H1 (cell line): ENCODE data around the gene TMEM163. TPM values are rescaled to one million over a fixed set of nuclear protein-coding genes. Genes with fewer than 3 reads are reported as not detected.

Experiments used
- CTCF ChIA-PET: fragments of 300-600 bp; sonication (Branson Sonifier 250); formaldehyde crosslinking; loops from one replicate; lab custom pipeline; 2021; ENCODE audit not compliant: partially characterized antibody; lab: Charles Lee
- POLR2A ChIA-PET: fragments of 300-600 bp; sonication (Branson Sonifier 250); formaldehyde crosslinking; loops from one replicate; lab custom pipeline; 2021; ENCODE audit warnings: inconsistent platforms; ENCODE audit not compliant: partially characterized antibody; lab: Charles Lee
- DNase-seq, 2 experiments: peaks; one replicate each; pipeline versions ENCODE4 v3.0.0 to v3.0.0-alpha.2; 2010 to 2022; ENCODE audit warnings: low spot score in 2 of 2, low read depth in 1 of 2, mixed read lengths in 1 of 2
- FAIRE-seq: peaks from 2 replicates; lab custom pipeline; 2011; peaks lifted over from hg19 to GRCh38; lab: Jason Lieb, UNC
- H2AFZ ChIP-seq: 2 replicates; pipeline ENCODE4 v1.8.1; 2012; ENCODE audit warnings: low read length, inconsistent platforms
- H2AK5ac ChIP-seq: 2 replicates; pipeline ENCODE4 v1.6.1; 2013; ENCODE audit warnings: low read depth, low read length
- H2BK120ac ChIP-seq: replicated peaks from 2 replicates; pipeline ENCODE3; 2013; ENCODE audit warnings: low read depth, low read length, inconsistent platforms
- H2BK12ac ChIP-seq: 2 replicates; pipeline ENCODE4 v1.6.1; 2013; ENCODE audit warnings: low read depth, low read length
- H2BK15ac ChIP-seq: 2 replicates; pipeline ENCODE4 v1.6.1; 2013; ENCODE audit warnings: low read length
- H2BK20ac ChIP-seq: 2 replicates; pipeline ENCODE4 v1.6.1; 2013; ENCODE audit warnings: low read length
- H2BK5ac ChIP-seq: 2 replicates; pipeline ENCODE4 v1.6.1; 2013; ENCODE audit warnings: low read depth, low read length
- H3K14ac ChIP-seq: 2 replicates; pipeline ENCODE4 v1.6.1; 2013; ENCODE audit warnings: inconsistent platforms; ENCODE audit not compliant: insufficient read length
- H3K18ac ChIP-seq: 2 replicates; pipeline ENCODE4 v1.6.1; 2013; ENCODE audit warnings: low read length; ENCODE audit errors: extremely low read depth
- H3K23ac ChIP-seq: 2 replicates; pipeline ENCODE4 v1.6.1; 2013; ENCODE audit warnings: inconsistent platforms; ENCODE audit not compliant: insufficient read length
- H3K23me2 ChIP-seq: 2 replicates; pipeline ENCODE4 v1.6.1; 2013; ENCODE audit warnings: low read depth, low read length
- H3K27ac ChIP-seq: 2 replicates; pipeline ENCODE4 v1.6.1; 2011; ENCODE audit warnings: low read depth, low read length, inconsistent platforms
- H3K27me3 ChIP-seq, 4 experiments: replicated peaks in 1 of 4; 1 replicate in 1 of 4; 2 replicates in 3 of 4; pipeline versions ENCODE4 v1.6.1 to v1.8.1; 2011 to 2013; ENCODE audit warnings: low read length in 3 of 4, mild to moderate bottlenecking in 3 of 4, inconsistent platforms in 2 of 4, mixed read lengths in 2 of 4, moderate library complexity in 1 of 4; ENCODE audit not compliant: control insufficient read depth in 3 of 4, insufficient read depth in 3 of 4; ENCODE audit errors: extremely low read depth in 1 of 4
- H3K36me3 ChIP-seq, 4 experiments: 2 replicates each; pipeline versions ENCODE4 v1.6.1 to v1.8.1; 2011 to 2013; ENCODE audit warnings: mild to moderate bottlenecking in 4 of 4, low read length in 3 of 4, moderate library complexity in 2 of 4, control low read depth in 1 of 4, inconsistent platforms in 1 of 4; ENCODE audit not compliant: insufficient read depth in 4 of 4, control insufficient read depth in 2 of 4
- H3K4ac ChIP-seq: replicated peaks from 2 replicates; pipeline ENCODE3; 2013; ENCODE audit warnings: low read length, low read depth, mixed read lengths, inconsistent platforms; ENCODE audit not compliant: insufficient read length
- H3K4me1 ChIP-seq, 4 experiments: replicated peaks in 1 of 4; 1 replicate in 1 of 4; 2 replicates in 3 of 4; pipeline versions ENCODE4 v1.6.1 to v1.8.1; 2011 to 2013; ENCODE audit warnings: low read length in 3 of 4, inconsistent platforms in 2 of 4, mixed read lengths in 1 of 4; ENCODE audit not compliant: insufficient read depth in 4 of 4, control insufficient read depth in 3 of 4
- H3K4me2 ChIP-seq, 2 experiments: 2 replicates each; pipeline versions ENCODE4 v1.6.1 to v1.8.1; 2011 to 2013; ENCODE audit warnings: low read depth in 2 of 2, low read length in 2 of 2, control low read depth in 1 of 2, inconsistent platforms in 1 of 2, mild to moderate bottlenecking in 1 of 2; ENCODE audit not compliant: insufficient read depth in 1 of 2
- H3K4me3 ChIP-seq, 4 experiments: fragments of 200-600, 300-600 bp in 1 of 4; sonication (generic), shearing (Covaris generic), sonication (Bioruptor Twin) in 1 of 4; 2 replicates each; pipeline versions ENCODE4 v1.5.1 to v1.8.1; 2011 to 2016; ENCODE audit warnings: low read length in 4 of 4, low read depth in 3 of 4, control low read depth in 2 of 4, inconsistent platforms in 2 of 4, mild to moderate bottlenecking in 2 of 4, mixed read lengths in 1 of 4, moderate library complexity in 1 of 4; ENCODE audit not compliant: insufficient read depth in 2 of 4; ENCODE audit errors: extremely low read depth in 1 of 4
- H3K56ac ChIP-seq: replicated peaks from 2 replicates; pipeline ENCODE3; 2013; ENCODE audit warnings: low read depth, mild to moderate bottlenecking, mixed read lengths, low read length, inconsistent platforms; ENCODE audit not compliant: insufficient read length
- H3K79me1 ChIP-seq: 2 replicates; pipeline ENCODE4 v1.6.1; 2013; ENCODE audit warnings: low read depth, low read length, control low read depth
- H3K79me2 ChIP-seq, 2 experiments: 2 replicates each; pipeline versions ENCODE4 v1.6.1 to v1.8.1; 2012 to 2013; ENCODE audit warnings: low read length in 2 of 2, mild to moderate bottlenecking in 2 of 2, inconsistent platforms in 1 of 2; ENCODE audit not compliant: insufficient read depth in 2 of 2, control insufficient read depth in 1 of 2
- H3K9ac ChIP-seq, 4 experiments: replicated peaks in 1 of 4; 1 replicate in 1 of 4; 2 replicates in 3 of 4; pipeline versions ENCODE4 v1.6.1 to v1.8.1; 2011 to 2013; ENCODE audit warnings: low read depth in 3 of 4, low read length in 3 of 4, control low read depth in 2 of 4, mild to moderate bottlenecking in 2 of 4, moderate library complexity in 2 of 4, inconsistent platforms in 1 of 4; ENCODE audit errors: extremely low read depth in 1 of 4
- H3K9me3 ChIP-seq, 2 experiments: 2 replicates each; pipeline versions ENCODE4 v1.6.1 to v1.8.1; 2012 to 2013; ENCODE audit warnings: mild to moderate bottlenecking in 2 of 2, moderate library complexity in 2 of 2, control low read depth in 1 of 2, inconsistent platforms in 1 of 2, low read depth in 1 of 2, low read length in 1 of 2, mixed read lengths in 1 of 2; ENCODE audit not compliant: insufficient read depth in 2 of 2
- H4K20me1 ChIP-seq, 2 experiments: replicated peaks in 1 of 2; 2 replicates each; pipeline versions ENCODE3 to v1.8.1; 2011 to 2013; ENCODE audit warnings: inconsistent platforms in 2 of 2, low read length in 2 of 2, mild to moderate bottlenecking in 1 of 2; ENCODE audit not compliant: insufficient read depth in 2 of 2, control insufficient read depth in 1 of 2
- H4K5ac ChIP-seq: 2 replicates; pipeline ENCODE4 v1.6.1; 2013; ENCODE audit warnings: low read length, low read depth, mixed read lengths, inconsistent platforms; ENCODE audit not compliant: insufficient read length
- H4K8ac ChIP-seq: 2 replicates; pipeline ENCODE4 v1.8.0; 2013; ENCODE audit warnings: mild to moderate bottlenecking, moderate library complexity, low read length, inconsistent platforms; ENCODE audit not compliant: insufficient read depth; ENCODE audit errors: extremely low read depth
- H4K91ac ChIP-seq: replicated peaks from 2 replicates; pipeline ENCODE3; 2013; ENCODE audit warnings: low read length, mixed read lengths, inconsistent platforms; ENCODE audit not compliant: insufficient read length
- CBX5 ChIP-seq: fragments of 300-800, 300-1000 bp; sonication (generic); IDR thresholded peaks from 2 replicates; pipeline ENCODE4 v1.7.1; 2016; ENCODE audit warnings: antibody characterized with exemption, low read length, low read depth
- CBX8 ChIP-seq: fragments of 300-800, 300-1000 bp; sonication (generic); IDR thresholded peaks from 2 replicates; pipeline ENCODE4 v1.7.1; 2016; ENCODE audit warnings: low read depth, low read length, borderline replicate concordance
- CEBPB ChIP-seq: IDR thresholded peaks from 2 replicates; pipeline ENCODE4 v1.6.1; 2012; ENCODE audit warnings: low read depth, low read length
- CREB1 ChIP-seq: IDR thresholded peaks from 2 replicates; pipeline ENCODE4 v1.6.1; 2012; ENCODE audit warnings: inconsistent platforms
- E2F6 ChIP-seq: IDR thresholded peaks from 2 replicates; pipeline ENCODE4 v1.6.1; 2012; ENCODE audit warnings: inconsistent platforms
- GABPA ChIP-seq: IDR thresholded peaks from 2 replicates; pipeline ENCODE4 v1.6.1; 2011; ENCODE audit warnings: mild to moderate bottlenecking, low read length, moderate library complexity, borderline replicate concordance; ENCODE audit not compliant: insufficient read depth
- JUN ChIP-seq: IDR thresholded peaks from 2 replicates; pipeline ENCODE4 v1.6.1; 2011; ENCODE audit warnings: low read depth, mild to moderate bottlenecking, improper control_type of control experiment, low read length
- KDM5A ChIP-seq: fragments of 200-600 bp; IDR thresholded peaks from 2 replicates; pipeline ENCODE4 v1.7.1; 2012; ENCODE audit warnings: mild to moderate bottlenecking, low read length, inconsistent platforms, mixed read lengths
- RNF2 ChIP-seq: fragments of 200-900, 300-1000 bp; sonication (generic); IDR thresholded peaks from 2 replicates; pipeline ENCODE4 v1.7.1; 2016; ENCODE audit warnings: borderline replicate concordance, low read depth, mild to moderate bottlenecking, antibody characterized with exemption, low read length; ENCODE audit not compliant: poor library complexity, severe bottlenecking; ENCODE audit errors: missing control alignments
- RXRA ChIP-seq: IDR thresholded peaks from 2 replicates; pipeline ENCODE4 v1.6.1; 2011; ENCODE audit warnings: low read depth, mild to moderate bottlenecking, low read length, moderate library complexity; ENCODE audit not compliant: insufficient read depth
- SIN3A ChIP-seq, 2 experiments: IDR thresholded peaks in 1 of 2; conservative IDR thresholded peaks in 1 of 2; 2 replicates each; pipeline ENCODE4 v1.6.1; 2011 to 2012; ENCODE audit warnings: low read length in 2 of 2, improper control_type of control experiment in 1 of 2, low read depth in 1 of 2, mild to moderate bottlenecking in 1 of 2
- SIRT6 ChIP-seq: IDR thresholded peaks from one replicate; pipeline ENCODE4 v1.7.1; 2012; ENCODE audit warnings: low read length, inconsistent platforms
- SIX5 ChIP-seq: IDR thresholded peaks from 2 replicates; pipeline ENCODE4 v1.6.1; 2011; ENCODE audit warnings: mild to moderate bottlenecking, low read depth, low read length
- TBP ChIP-seq: IDR thresholded peaks from 2 replicates; pipeline ENCODE4 v1.6.1; 2011; ENCODE audit warnings: low read depth, low read length, improper control_type of control experiment
- WGBS, 2 experiments: shearing (Covaris generic) in 1 of 2; methylation state at CpG; one replicate each; pipeline versions ENCODE4 v1.1.6 to v1.1.7; 2013 to 2015; ENCODE audit warnings: low lambda C conversion rate in 2 of 2, mixed read lengths in 2 of 2, inconsistent platforms in 1 of 2, low coverage in 1 of 2, missing lambda C conversion rate in 1 of 2; ENCODE audit not compliant: insufficient replicate concordance in 2 of 2, insufficient coverage in 1 of 2, insufficient read length in 1 of 2; ENCODE audit errors: extremely low coverage in 1 of 2, missing lambda C conversion rate in 1 of 2; 5-methylcytosine and 5-hydroxymethylcytosine counted together
- polyA plus RNA-seq, 7 experiments: library from polyadenylated mRNA; depleted of rRNA in 3 of 7; stranded (reverse) in 5 of 7; unstranded in 2 of 7; fragments of >200 nt in 5 of 7; fragments of 200-250 nt in 2 of 7; gene quantifications; 1 replicate in 5 of 7; 2 replicates in 1 of 7; 4 replicates in 1 of 7; pipeline versions ENCODE4 v1.2.1 to v1.2.3, GENCODE V29; 2011 to 2013; ENCODE audit warnings: missing spikeins in 2 of 7, mixed read lengths in 2 of 7
- total RNA-seq: library from RNA; stranded (reverse); fragmentation: NEBNext Ultra II Directional; extraction: Animal tissue kit (Norgen Biotek cat#: 25700); gene quantifications from 2 replicates; pipeline ENCODE4 v1.2.1, GENCODE V29; 2021

The TMEM163 gene
- total and polyA plus RNA-seq, 2 of the 8 experiments (the other 6 are each of a cell fraction or from before 2014, with no cell fraction given) = 2.8 to 3.2 TPM

GRCh38 chr2:134445116-134445515 is 273.7 kb downstream of the TMEM163 start:
- no peaks in the 10 kb centered on the region; a peak in 1 of 8 replicates for H3K36me3 ChIP-seq
- H3K9me3 ChIP-seq = no peaks in the 10 kb centered on the region
- no peak overlapping the region for H2BK20ac ChIP-seq
- H3K27ac ChIP-seq = no peak overlapping the region
- no peak overlapping the region for H4K91ac ChIP-seq
- H3K23ac ChIP-seq = no peak overlapping the region
- H2BK5ac ChIP-seq = no peak overlapping the region
- H3K18ac ChIP-seq = no peak overlapping the region
- H3K23me2 ChIP-seq = peaks cover 2% of the 10 kb centered on the region; the same call in 1 of the 2 replicates
- H4K5ac ChIP-seq = no peak overlapping the region
- no peak overlapping the region for H2BK120ac ChIP-seq
- no peak overlapping the region for H3K4me3 ChIP-seq
- no peak overlapping the region for H3K56ac ChIP-seq
- no peak overlapping the region for H2BK15ac ChIP-seq
- peaks cover 0 to 1% of the 10 kb centered on the region in 2 experiments for H4K20me1 ChIP-seq
- H2AFZ ChIP-seq = no peak overlapping the region
- no peak overlapping the region for H2BK12ac ChIP-seq
- no peaks in the 10 kb centered on the region for H3K79me2 ChIP-seq
- FAIRE-seq (no peak), DNase-seq (no peak)
- CTCF ChIA-PET = interaction anchor here (1.2 to 9.3 kb wide), 6 partner anchors 7 to 200 kb away, joined by 3 to 132 read pairs (median 8); no protein-coding TSS in a partner anchor
- POLR2A ChIA-PET = no interaction called here
- H3K79me1 ChIP-seq = no peaks in the 10 kb centered on the region
- H3K4me1 ChIP-seq = no peaks in the 10 kb centered on the region; a peak in 1 of 7 replicates
- H4K8ac ChIP-seq = no peak overlapping the region
- H3K4ac ChIP-seq = no peak overlapping the region
- no peak overlapping the region for H2AK5ac ChIP-seq
- H3K4me2 ChIP-seq = no peak overlapping the region
- WGBS, 2 experiments = 97% methylated on average over 3 of the region's 4 CpGs; no CpG with 5 or more reads in 1 of the 2 experiments
- no peak overlapping the region for H3K9ac ChIP-seq
- no peak overlapping the region for H3K14ac ChIP-seq
- no peaks in the 10 kb centered on the region for H3K27me3 ChIP-seq
- no peak for TF ChIP-seq SIN3A (conservative IDR thresholded peaks at IDR 0.05 in 1 of 2, IDR thresholded peaks at IDR 0.05 in 1 of 2; ENCODE audit: low read depth in 1 of 2, low read length in 2 of 2)
- no peak for TF ChIP-seq GABPA
- no peak for TF ChIP-seq RNF2
- no peak for TF ChIP-seq E2F6
- no peak for TF ChIP-seq SIX5
- no peak for TF ChIP-seq JUN
- no peak for TF ChIP-seq RXRA
- no peak for TF ChIP-seq CREB1
- no peak for TF ChIP-seq SIRT6
- no peak for TF ChIP-seq KDM5A
- TF ChIP-seq CBX5 = no peak
- no peak for TF ChIP-seq CEBPB
- TF ChIP-seq TBP = no peak
- TF ChIP-seq CBX8 = no peak
